ENCODE data around the gene TMEM138. TPM values are rescaled to one million over a fixed set of nuclear protein-coding genes. Genes with fewer than 3 reads are reported as not detected.

TMEM138 gene
- total RNA-seq, 1 experiment from 2014 or later = 38.8 TPM

GRCh38 chr11:61335355-61335710, 26.8 kb upstream of the TMEM138 start (continued):
- TF ChIP-seq ZNF512 (CRISPR knock-in tag; IDR thresholded peaks at IDR 0.05; ENCODE audit: borderline replicate concordance) (no peak), AFF4 (CRISPR knock-in tag; IDR thresholded peaks at IDR 0.05; ENCODE audit: borderline replicate concordance) (no peak), JUN (CRISPR knock-in tag; IDR thresholded peaks at IDR 0.05) (no peak)
- TF ChIP-seq, protein P1, sequence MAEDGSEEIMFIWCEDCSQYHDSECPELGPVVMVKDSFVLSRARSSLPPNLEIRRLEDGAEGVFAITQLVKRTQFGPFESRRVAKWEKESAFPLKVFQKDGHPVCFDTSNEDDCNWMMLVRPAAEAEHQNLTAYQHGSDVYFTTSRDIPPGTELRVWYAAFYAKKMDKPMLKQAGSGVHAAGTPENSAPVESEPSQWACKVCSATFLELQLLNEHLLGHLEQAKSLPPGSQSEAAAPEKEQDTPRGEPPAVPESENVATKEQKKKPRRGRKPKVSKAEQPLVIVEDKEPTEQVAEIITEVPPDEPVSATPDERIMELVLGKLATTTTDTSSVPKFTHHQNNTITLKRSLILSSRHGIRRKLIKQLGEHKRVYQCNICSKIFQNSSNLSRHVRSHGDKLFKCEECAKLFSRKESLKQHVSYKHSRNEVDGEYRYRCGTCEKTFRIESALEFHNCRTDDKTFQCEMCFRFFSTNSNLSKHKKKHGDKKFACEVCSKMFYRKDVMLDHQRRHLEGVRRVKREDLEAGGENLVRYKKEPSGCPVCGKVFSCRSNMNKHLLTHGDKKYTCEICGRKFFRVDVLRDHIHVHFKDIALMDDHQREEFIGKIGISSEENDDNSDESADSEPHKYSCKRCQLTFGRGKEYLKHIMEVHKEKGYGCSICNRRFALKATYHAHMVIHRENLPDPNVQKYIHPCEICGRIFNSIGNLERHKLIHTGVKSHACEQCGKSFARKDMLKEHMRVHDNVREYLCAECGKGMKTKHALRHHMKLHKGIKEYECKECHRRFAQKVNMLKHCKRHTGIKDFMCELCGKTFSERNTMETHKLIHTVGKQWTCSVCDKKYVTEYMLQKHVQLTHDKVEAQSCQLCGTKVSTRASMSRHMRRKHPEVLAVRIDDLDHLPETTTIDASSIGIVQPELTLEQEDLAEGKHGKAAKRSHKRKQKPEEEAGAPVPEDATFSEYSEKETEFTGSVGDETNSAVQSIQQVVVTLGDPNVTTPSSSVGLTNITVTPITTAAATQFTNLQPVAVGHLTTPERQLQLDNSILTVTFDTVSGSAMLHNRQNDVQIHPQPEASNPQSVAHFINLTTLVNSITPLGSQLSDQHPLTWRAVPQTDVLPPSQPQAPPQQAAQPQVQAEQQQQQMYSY (CRISPR knock-in tag; IDR thresholded peaks at IDR 0.05) = no peak
- TF ChIP-seq, protein P2, sequence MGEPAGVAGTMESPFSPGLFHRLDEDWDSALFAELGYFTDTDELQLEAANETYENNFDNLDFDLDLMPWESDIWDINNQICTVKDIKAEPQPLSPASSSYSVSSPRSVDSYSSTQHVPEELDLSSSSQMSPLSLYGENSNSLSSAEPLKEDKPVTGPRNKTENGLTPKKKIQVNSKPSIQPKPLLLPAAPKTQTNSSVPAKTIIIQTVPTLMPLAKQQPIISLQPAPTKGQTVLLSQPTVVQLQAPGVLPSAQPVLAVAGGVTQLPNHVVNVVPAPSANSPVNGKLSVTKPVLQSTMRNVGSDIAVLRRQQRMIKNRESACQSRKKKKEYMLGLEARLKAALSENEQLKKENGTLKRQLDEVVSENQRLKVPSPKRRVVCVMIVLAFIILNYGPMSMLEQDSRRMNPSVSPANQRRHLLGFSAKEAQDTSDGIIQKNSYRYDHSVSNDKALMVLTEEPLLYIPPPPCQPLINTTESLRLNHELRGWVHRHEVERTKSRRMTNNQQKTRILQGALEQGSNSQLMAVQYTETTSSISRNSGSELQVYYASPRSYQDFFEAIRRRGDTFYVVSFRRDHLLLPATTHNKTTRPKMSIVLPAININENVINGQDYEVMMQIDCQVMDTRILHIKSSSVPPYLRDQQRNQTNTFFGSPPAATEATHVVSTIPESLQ (CRISPR knock-in tag; IDR thresholded peaks at IDR 0.05) = no peak
- TF ChIP-seq, protein P3, sequence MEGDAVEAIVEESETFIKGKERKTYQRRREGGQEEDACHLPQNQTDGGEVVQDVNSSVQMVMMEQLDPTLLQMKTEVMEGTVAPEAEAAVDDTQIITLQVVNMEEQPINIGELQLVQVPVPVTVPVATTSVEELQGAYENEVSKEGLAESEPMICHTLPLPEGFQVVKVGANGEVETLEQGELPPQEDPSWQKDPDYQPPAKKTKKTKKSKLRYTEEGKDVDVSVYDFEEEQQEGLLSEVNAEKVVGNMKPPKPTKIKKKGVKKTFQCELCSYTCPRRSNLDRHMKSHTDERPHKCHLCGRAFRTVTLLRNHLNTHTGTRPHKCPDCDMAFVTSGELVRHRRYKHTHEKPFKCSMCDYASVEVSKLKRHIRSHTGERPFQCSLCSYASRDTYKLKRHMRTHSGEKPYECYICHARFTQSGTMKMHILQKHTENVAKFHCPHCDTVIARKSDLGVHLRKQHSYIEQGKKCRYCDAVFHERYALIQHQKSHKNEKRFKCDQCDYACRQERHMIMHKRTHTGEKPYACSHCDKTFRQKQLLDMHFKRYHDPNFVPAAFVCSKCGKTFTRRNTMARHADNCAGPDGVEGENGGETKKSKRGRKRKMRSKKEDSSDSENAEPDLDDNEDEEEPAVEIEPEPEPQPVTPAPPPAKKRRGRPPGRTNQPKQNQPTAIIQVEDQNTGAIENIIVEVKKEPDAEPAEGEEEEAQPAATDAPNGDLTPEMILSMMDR (IDR thresholded peaks at IDR 0.05) = no peak
- TF ChIP-seq, protein P4, sequence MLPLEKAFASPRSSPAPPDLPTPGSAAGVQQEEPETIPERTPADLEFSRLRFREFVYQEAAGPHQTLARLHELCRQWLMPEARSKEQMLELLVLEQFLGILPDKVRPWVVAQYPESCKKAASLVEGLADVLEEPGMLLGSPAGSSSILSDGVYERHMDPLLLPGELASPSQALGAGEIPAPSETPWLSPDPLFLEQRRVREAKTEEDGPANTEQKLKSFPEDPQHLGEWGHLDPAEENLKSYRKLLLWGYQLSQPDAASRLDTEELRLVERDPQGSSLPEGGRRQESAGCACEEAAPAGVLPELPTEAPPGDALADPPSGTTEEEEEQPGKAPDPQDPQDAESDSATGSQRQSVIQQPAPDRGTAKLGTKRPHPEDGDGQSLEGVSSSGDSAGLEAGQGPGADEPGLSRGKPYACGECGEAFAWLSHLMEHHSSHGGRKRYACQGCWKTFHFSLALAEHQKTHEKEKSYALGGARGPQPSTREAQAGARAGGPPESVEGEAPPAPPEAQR (CRISPR knock-in tag; IDR thresholded peaks at IDR 0.05) = no peak
- TF ChIP-seq, protein P5, sequence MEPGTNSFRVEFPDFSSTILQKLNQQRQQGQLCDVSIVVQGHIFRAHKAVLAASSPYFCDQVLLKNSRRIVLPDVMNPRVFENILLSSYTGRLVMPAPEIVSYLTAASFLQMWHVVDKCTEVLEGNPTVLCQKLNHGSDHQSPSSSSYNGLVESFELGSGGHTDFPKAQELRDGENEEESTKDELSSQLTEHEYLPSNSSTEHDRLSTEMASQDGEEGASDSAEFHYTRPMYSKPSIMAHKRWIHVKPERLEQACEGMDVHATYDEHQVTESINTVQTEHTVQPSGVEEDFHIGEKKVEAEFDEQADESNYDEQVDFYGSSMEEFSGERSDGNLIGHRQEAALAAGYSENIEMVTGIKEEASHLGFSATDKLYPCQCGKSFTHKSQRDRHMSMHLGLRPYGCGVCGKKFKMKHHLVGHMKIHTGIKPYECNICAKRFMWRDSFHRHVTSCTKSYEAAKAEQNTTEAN (CRISPR knock-in tag; IDR thresholded peaks at IDR 0.05) = no peak
